ENCODE measurements around the gene OR6N1. TPM values are rescaled to one million over a fixed set of nuclear protein-coding genes. Genes with fewer than 3 reads are reported as not detected.

OR6N1 gene
- total and polyA plus RNA-seq, 9 of the 15 experiments (the other 6 are each of a cell fraction or from before 2014, with no cell fraction given): 0.01 to 0.07 TPM; not detected in 7

DNA sequence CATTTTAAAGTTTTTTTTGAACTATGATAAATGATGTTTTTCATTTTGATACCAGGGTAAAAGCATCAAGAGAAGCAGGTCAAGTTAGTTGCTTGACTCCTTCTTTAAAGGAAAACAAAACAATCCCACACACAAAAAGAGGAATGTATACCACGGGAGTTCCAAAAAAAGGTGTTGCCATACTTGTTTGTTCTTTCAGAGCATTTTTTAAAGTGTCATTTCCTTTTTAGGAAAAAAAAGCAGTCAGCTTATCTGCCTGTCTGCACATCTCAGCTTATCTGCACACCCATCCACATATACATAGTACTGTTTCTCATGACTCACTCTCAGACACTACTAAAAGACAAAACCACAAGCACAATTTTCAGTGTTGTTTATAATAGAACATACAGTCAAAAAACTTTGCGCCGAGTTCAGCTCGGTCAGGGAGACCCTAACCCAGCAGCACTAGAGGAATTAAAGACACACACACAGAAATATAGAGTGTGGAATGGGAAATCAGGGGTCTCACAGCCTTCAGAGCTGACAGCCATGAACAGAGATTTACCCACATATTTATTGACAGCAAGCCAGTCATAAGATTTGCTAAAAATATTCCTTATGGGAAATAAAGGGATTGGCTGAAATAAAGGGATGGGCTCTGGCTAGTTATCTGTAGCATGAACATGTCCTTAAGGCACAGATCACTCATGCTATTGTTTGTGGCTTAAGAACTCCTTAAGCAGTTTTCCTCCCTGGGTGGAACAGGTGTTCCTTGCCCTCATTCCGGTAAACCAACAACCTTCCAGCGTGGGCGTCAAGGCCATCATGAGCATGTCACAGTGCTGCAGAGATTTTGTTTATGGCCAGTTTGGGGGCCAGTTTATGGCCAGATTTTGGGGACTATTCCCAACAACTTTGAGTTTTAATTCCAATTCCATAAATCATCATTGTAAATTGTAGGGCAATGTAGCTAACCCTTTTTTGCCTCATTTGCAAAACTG, 47.8 kb upstream of the OR6N1 start (continued):
- TF ChIP-seq, protein P1, sequence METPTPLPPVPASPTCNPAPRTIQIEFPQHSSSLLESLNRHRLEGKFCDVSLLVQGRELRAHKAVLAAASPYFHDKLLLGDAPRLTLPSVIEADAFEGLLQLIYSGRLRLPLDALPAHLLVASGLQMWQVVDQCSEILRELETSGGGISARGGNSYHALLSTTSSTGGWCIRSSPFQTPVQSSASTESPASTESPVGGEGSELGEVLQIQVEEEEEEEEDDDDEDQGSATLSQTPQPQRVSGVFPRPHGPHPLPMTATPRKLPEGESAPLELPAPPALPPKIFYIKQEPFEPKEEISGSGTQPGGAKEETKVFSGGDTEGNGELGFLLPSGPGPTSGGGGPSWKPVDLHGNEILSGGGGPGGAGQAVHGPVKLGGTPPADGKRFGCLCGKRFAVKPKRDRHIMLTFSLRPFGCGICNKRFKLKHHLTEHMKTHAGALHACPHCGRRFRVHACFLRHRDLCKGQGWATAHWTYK (CRISPR knock-in tag; IDR thresholded peaks at IDR 0.05): 0 out of 2 replicates have a peak, but pooled peaks have one; percentile 31
- TF ChIP-seq CBFA2T2 (conservative IDR thresholded peaks at IDR 0.05): peak; percentile 90
- TF ChIP-seq ILK (tag; IDR thresholded peaks at IDR 0.05; ENCODE audit: borderline replicate concordance, low read depth): no peak
- TF ChIP-seq, protein P2, sequence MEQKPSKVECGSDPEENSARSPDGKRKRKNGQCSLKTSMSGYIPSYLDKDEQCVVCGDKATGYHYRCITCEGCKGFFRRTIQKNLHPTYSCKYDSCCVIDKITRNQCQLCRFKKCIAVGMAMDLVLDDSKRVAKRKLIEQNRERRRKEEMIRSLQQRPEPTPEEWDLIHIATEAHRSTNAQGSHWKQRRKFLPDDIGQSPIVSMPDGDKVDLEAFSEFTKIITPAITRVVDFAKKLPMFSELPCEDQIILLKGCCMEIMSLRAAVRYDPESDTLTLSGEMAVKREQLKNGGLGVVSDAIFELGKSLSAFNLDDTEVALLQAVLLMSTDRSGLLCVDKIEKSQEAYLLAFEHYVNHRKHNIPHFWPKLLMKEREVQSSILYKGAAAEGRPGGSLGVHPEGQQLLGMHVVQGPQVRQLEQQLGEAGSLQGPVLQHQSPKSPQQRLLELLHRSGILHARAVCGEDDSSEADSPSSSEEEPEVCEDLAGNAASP (IDR thresholded peaks at IDR 0.05): no peak
- TF ChIP-seq, protein P3, sequence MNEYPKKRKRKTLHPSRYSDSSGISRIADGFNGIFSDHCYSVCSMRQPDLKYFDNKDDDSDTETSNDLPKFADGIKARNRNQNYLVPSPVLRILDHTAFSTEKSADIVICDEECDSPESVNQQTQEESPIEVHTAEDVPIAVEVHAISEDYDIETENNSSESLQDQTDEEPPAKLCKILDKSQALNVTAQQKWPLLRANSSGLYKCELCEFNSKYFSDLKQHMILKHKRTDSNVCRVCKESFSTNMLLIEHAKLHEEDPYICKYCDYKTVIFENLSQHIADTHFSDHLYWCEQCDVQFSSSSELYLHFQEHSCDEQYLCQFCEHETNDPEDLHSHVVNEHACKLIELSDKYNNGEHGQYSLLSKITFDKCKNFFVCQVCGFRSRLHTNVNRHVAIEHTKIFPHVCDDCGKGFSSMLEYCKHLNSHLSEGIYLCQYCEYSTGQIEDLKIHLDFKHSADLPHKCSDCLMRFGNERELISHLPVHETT (CRISPR knock-in tag; conservative IDR thresholded peaks at IDR 0.05 in 1 of 2, IDR thresholded peaks at IDR 0.05 in 1 of 2): 0 out of 4 replicates have a peak, but pooled peaks of 1 of the 2 experiments have one; percentile 7
- TF ChIP-seq SIN3A (IDR thresholded peaks at IDR 0.05; ENCODE audit: borderline replicate concordance in 2 of 2, control insufficient read depth in 1 of 2, low read depth in 2 of 2, low read length in 2 of 2): no peak
- TF ChIP-seq, protein P4, sequence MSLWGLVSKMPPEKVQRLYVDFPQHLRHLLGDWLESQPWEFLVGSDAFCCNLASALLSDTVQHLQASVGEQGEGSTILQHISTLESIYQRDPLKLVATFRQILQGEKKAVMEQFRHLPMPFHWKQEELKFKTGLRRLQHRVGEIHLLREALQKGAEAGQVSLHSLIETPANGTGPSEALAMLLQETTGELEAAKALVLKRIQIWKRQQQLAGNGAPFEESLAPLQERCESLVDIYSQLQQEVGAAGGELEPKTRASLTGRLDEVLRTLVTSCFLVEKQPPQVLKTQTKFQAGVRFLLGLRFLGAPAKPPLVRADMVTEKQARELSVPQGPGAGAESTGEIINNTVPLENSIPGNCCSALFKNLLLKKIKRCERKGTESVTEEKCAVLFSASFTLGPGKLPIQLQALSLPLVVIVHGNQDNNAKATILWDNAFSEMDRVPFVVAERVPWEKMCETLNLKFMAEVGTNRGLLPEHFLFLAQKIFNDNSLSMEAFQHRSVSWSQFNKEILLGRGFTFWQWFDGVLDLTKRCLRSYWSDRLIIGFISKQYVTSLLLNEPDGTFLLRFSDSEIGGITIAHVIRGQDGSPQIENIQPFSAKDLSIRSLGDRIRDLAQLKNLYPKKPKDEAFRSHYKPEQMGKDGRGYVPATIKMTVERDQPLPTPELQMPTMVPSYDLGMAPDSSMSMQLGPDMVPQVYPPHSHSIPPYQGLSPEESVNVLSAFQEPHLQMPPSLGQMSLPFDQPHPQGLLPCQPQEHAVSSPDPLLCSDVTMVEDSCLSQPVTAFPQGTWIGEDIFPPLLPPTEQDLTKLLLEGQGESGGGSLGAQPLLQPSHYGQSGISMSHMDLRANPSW (CRISPR knock-in tag; IDR thresholded peaks at IDR 0.05): no peak
- TF ChIP-seq TCF7 (IDR thresholded peaks at IDR 0.05; ENCODE audit: borderline replicate concordance): no peak
- 0 out of 2 replicates have a peak, but pooled peaks have one; percentile 36 for TF ChIP-seq TRIM28 (IDR thresholded peaks at IDR 0.05)
- peak; percentile 53; the same call in 1 of the 2 replicates for TF ChIP-seq TCFL5 (CRISPR knock-in tag; conservative IDR thresholded peaks at IDR 0.05)
- TF ChIP-seq SRF (CRISPR knock-in tag; IDR thresholded peaks at IDR 0.05): peak; percentile 93 to 99
- TF ChIP-seq CXXC5 (CRISPR knock-in tag; IDR thresholded peaks at IDR 0.05): 0 out of 2 replicates have a peak, but pooled peaks have one; percentile 40
- TF ChIP-seq HNRNPUL1 (IDR thresholded peaks at IDR 0.05; ENCODE audit: low read length): no peak
- TF ChIP-seq, protein P5, sequence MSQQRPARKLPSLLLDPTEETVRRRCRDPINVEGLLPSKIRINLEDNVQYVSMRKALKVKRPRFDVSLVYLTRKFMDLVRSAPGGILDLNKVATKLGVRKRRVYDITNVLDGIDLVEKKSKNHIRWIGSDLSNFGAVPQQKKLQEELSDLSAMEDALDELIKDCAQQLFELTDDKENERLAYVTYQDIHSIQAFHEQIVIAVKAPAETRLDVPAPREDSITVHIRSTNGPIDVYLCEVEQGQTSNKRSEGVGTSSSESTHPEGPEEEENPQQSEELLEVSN (IDR thresholded peaks at IDR 0.05; ENCODE audit: borderline replicate concordance in 1 of 2, extremely low read depth in 1 of 2, insufficient read depth in 1 of 2, insufficient read length in 1 of 2, low read depth in 1 of 2, low read length in 1 of 2, poor library complexity in 1 of 2, severe bottlenecking in 1 of 2): no peak
- TF ChIP-seq ZNF41 (CRISPR knock-in tag; conservative IDR thresholded peaks at IDR 0.05): no peak
- peak; percentile 86; the same call in 1 of the 2 replicates for TF ChIP-seq ESRRA (IDR thresholded peaks at IDR 0.05; ENCODE audit: borderline replicate concordance, low read depth)
- no peak for TF ChIP-seq ZC3H8 (IDR thresholded peaks at IDR 0.05)

All from K562 (cell line).